H1 (cell line): ENCODE data around the gene PSMD6.

Source experiments
- ATF2 ChIP-seq: IDR thresholded peaks from 2 replicates; pipeline ENCODE4 v1.6.1; 2012; ENCODE audit warnings: low read length, inconsistent platforms
- CHD1 ChIP-seq: IDR thresholded peaks from 2 replicates; pipeline ENCODE4 v1.6.1; 2012; ENCODE audit warnings: low read depth, low read length, improper control_type of control experiment
- CHD7 ChIP-seq: fragments of 300-600 bp; sonication (generic); IDR thresholded peaks from 2 replicates; pipeline ENCODE4 v1.7.1; 2012; ENCODE audit warnings: low read length, moderate library complexity, mild to moderate bottlenecking, inconsistent platforms; ENCODE audit not compliant: insufficient replicate concordance
- CTCF ChIP-seq, 3 experiments: IDR thresholded peaks; 1 replicate in 2 of 3; 2 replicates in 1 of 3; pipeline versions ENCODE4 v1.5.1 to v1.6.1; 2011; ENCODE audit warnings: low read length in 3 of 3, mild to moderate bottlenecking in 3 of 3, inconsistent platforms in 2 of 3, low read depth in 1 of 3, moderate library complexity in 1 of 3; ENCODE audit not compliant: insufficient read depth in 1 of 3; ENCODE audit errors: control extremely low read depth in 1 of 3
- EP300 ChIP-seq, 2 experiments: IDR thresholded peaks; 1 replicate in 1 of 2; 2 replicates in 1 of 2; pipeline ENCODE4 v1.6.1; 2011 to 2012; ENCODE audit warnings: low read depth in 2 of 2, low read length in 2 of 2, mild to moderate bottlenecking in 2 of 2, borderline replicate concordance in 1 of 2, inconsistent platforms in 1 of 2, moderate library complexity in 1 of 2
- EZH2 ChIP-seq: fragments of 200-600 bp; sonication (generic); IDR thresholded peaks from 2 replicates; pipeline ENCODE4 v1.7.1; 2012; ENCODE audit warnings: low read depth, mild to moderate bottlenecking, moderate library complexity, low read length, inconsistent platforms; ENCODE audit not compliant: severe bottlenecking
- GTF2F1 ChIP-seq: IDR thresholded peaks from 2 replicates; pipeline ENCODE4 v1.6.1; 2012; ENCODE audit warnings: low read depth, low read length, improper control_type of control experiment, borderline replicate concordance
- POLR2A ChIP-seq, 2 experiments: IDR thresholded peaks; 1 replicate in 1 of 2; 2 replicates in 1 of 2; pipeline ENCODE4 v1.6.1; 2011; ENCODE audit warnings: low read depth in 2 of 2, low read length in 2 of 2, mild to moderate bottlenecking in 2 of 2; ENCODE audit errors: control extremely low read depth in 1 of 2
- POLR2AphosphoS5 ChIP-seq: IDR thresholded peaks from 2 replicates; pipeline ENCODE4 v1.6.1; 2011; ENCODE audit warnings: low read depth, low read length
- RFX5 ChIP-seq: IDR thresholded peaks from 2 replicates; pipeline ENCODE4 v1.6.1; 2011; ENCODE audit warnings: low read depth, low read length, improper control_type of control experiment, borderline replicate concordance
- SP1 ChIP-seq: IDR thresholded peaks from 2 replicates; pipeline ENCODE4 v1.6.1; 2011; ENCODE audit warnings: low read depth, low read length
- YY1 ChIP-seq: IDR thresholded peaks from 2 replicates; pipeline ENCODE4 v1.6.1; 2011; ENCODE audit warnings: low read depth, mild to moderate bottlenecking, low read length

GRCh38 chr3:63990733-63991132 lies 32.6 kb downstream of the PSMD6 start:
- no peak for TF ChIP-seq EP300 (IDR thresholded peaks at IDR 0.05; ENCODE audit: borderline replicate concordance in 1 of 2, low read depth in 2 of 2, low read length in 2 of 2)
- TF ChIP-seq YY1 = no peak
- TF ChIP-seq POLR2AphosphoS5 = no peak
- TF ChIP-seq EZH2 = no peak
- TF ChIP-seq GTF2F1 = no peak
- TF ChIP-seq CHD7 = no peak
- no peak for TF ChIP-seq ATF2
- no peak for TF ChIP-seq POLR2A (IDR thresholded peaks at IDR 0.05; ENCODE audit: control extremely low read depth in 1 of 2, low read depth in 2 of 2, low read length in 2 of 2)
- TF ChIP-seq RFX5 = no peak
- TF ChIP-seq SP1 = no peak
- TF ChIP-seq CTCF (IDR thresholded peaks at IDR 0.05; ENCODE audit: control extremely low read depth in 1 of 3, insufficient read depth in 1 of 3, low read depth in 1 of 3, low read length in 3 of 3) = no peak
- TF ChIP-seq CHD1 = no peak
